HL-60 (cell line): ENCODE results near the gene SLC15A5.

Source experiments
- CTCF ChIP-seq: IDR thresholded peaks from one replicate; pipeline ENCODE4 v1.5.1; 2011; ENCODE audit warnings: low read length, control low read depth, inconsistent platforms; ENCODE audit not compliant: insufficient read depth
- SPI1 ChIP-seq: IDR thresholded peaks from 2 replicates; pipeline ENCODE4 v1.6.1; 2012; ENCODE audit warnings: low read depth, mild to moderate bottlenecking, borderline replicate concordance

GRCh38 chr12:16269946-16270345 is 7.5 kb downstream of the SLC15A5 start:
- TF ChIP-seq CTCF (no peak), SPI1 (no peak)
